Mesenchymal stem cell (in vitro differentiated cells and primary cell): Measurements from ENCODE around the gene ZNF407.

Source experiments
- DNase-seq: peaks from one replicate; pipeline ENCODE4 v3.0.0-alpha.2; 2013
- H2AFZ ChIP-seq: one replicate; pipeline ENCODE4 v1.6.1; 2013; ENCODE audit warnings: low read depth, mild to moderate bottlenecking, control low read depth, inconsistent platforms, low read length, moderate library complexity
- H2AK5ac ChIP-seq: 2 replicates; pipeline ENCODE4 v1.6.1; 2013; ENCODE audit warnings: low read length, moderate library complexity, mild to moderate bottlenecking, inconsistent platforms; ENCODE audit not compliant: severe bottlenecking
- H2BK120ac ChIP-seq: one replicate; pipeline ENCODE4 v1.6.1; 2013; ENCODE audit warnings: low read depth, mild to moderate bottlenecking, inconsistent platforms, low read length, moderate library complexity
- H2BK12ac ChIP-seq, 2 experiments: one replicate each; pipeline ENCODE4 v1.6.1; 2013; ENCODE audit warnings: inconsistent platforms in 2 of 2, low read length in 2 of 2, mild to moderate bottlenecking in 2 of 2, moderate library complexity in 2 of 2, control low read depth in 1 of 2
- H2BK15ac ChIP-seq: one replicate; pipeline ENCODE4 v1.6.1; 2013; ENCODE audit warnings: mild to moderate bottlenecking, low read depth, inconsistent platforms; ENCODE audit not compliant: poor library complexity, severe bottlenecking
- H2BK5ac ChIP-seq: 2 replicates; pipeline ENCODE4 v1.6.1; 2013; ENCODE audit warnings: low read depth, mild to moderate bottlenecking, low read length, control low read depth, inconsistent platforms; ENCODE audit not compliant: poor library complexity, severe bottlenecking
- H3K14ac ChIP-seq, 2 experiments: one replicate each; pipeline ENCODE4 v1.6.1; 2013; ENCODE audit warnings: inconsistent platforms in 2 of 2, low read length in 2 of 2, control low read depth in 1 of 2, mild to moderate bottlenecking in 1 of 2, moderate library complexity in 1 of 2
- H3K18ac ChIP-seq, 2 experiments: one replicate each; pipeline ENCODE4 v1.6.1; 2013; ENCODE audit warnings: inconsistent platforms in 2 of 2, low read length in 2 of 2, control low read depth in 1 of 2, low read depth in 1 of 2, mild to moderate bottlenecking in 1 of 2
- H3K23ac ChIP-seq, 2 experiments: one replicate each; pipeline ENCODE4 v1.6.1; 2013; ENCODE audit warnings: inconsistent platforms in 2 of 2, low read length in 2 of 2, mild to moderate bottlenecking in 2 of 2, moderate library complexity in 2 of 2, control low read depth in 1 of 2
- H3K27ac ChIP-seq: 2 replicates; pipeline ENCODE4 v1.5.1; 2013; ENCODE audit warnings: mild to moderate bottlenecking, moderate library complexity, low read length, control low read depth, inconsistent platforms; ENCODE audit not compliant: poor library complexity, severe bottlenecking
- H3K27me3 ChIP-seq, 2 experiments: 2 replicates each; pipeline versions ENCODE4 v1.6.1 to v1.7.0; 2013; ENCODE audit warnings: low read length in 2 of 2, mild to moderate bottlenecking in 2 of 2, moderate library complexity in 2 of 2, control low read depth in 1 of 2, inconsistent platforms in 1 of 2; ENCODE audit not compliant: control insufficient read depth in 1 of 2, insufficient read depth in 1 of 2
- H3K36me3 ChIP-seq, 2 experiments: 2 replicates each; pipeline versions ENCODE4 v1.6.1 to v1.7.0; 2013; ENCODE audit warnings: low read length in 2 of 2, control low read depth in 1 of 2, inconsistent platforms in 1 of 2, low read depth in 1 of 2, mild to moderate bottlenecking in 1 of 2; ENCODE audit not compliant: insufficient read depth in 2 of 2, control insufficient read depth in 1 of 2
- H3K4ac ChIP-seq, 2 experiments: one replicate each; pipeline ENCODE4 v1.6.1; 2013; ENCODE audit warnings: inconsistent platforms in 2 of 2, low read length in 2 of 2, mild to moderate bottlenecking in 2 of 2, moderate library complexity in 2 of 2, control low read depth in 1 of 2, low read depth in 1 of 2
- H3K4me1 ChIP-seq: 2 replicates; pipeline ENCODE4 v1.6.1; 2013; ENCODE audit warnings: low read depth, low read length, control low read depth; ENCODE audit not compliant: control insufficient read depth, insufficient read depth
- H3K4me2 ChIP-seq: 2 replicates; pipeline ENCODE4 v1.6.1; 2013; ENCODE audit warnings: low read length, mild to moderate bottlenecking, inconsistent platforms; ENCODE audit not compliant: poor library complexity, severe bottlenecking
- H3K4me3 ChIP-seq, 2 experiments: 2 replicates each; pipeline versions ENCODE4 v1.5.1 to v1.7.0; 2013; ENCODE audit warnings: low read length in 2 of 2, mild to moderate bottlenecking in 2 of 2, control low read depth in 1 of 2, low read depth in 1 of 2; ENCODE audit not compliant: insufficient read depth in 1 of 2
- H3K79me1 ChIP-seq: replicated peaks from 2 replicates; pipeline ENCODE4 v1.6.1; 2013; ENCODE audit warnings: mild to moderate bottlenecking, control low read depth, low read length, inconsistent platforms; ENCODE audit not compliant: poor library complexity, severe bottlenecking
- H3K9ac ChIP-seq: 2 replicates; pipeline ENCODE4 v1.7.0; 2013; ENCODE audit warnings: mild to moderate bottlenecking, low read length, moderate library complexity
- H3K9me3 ChIP-seq: 2 replicates; pipeline ENCODE4 v1.7.0; 2013; ENCODE audit warnings: mild to moderate bottlenecking, low read length; ENCODE audit not compliant: control insufficient read depth
- H4K8ac ChIP-seq: one replicate; pipeline ENCODE4 v1.6.1; 2013; ENCODE audit warnings: inconsistent platforms, mild to moderate bottlenecking, low read length, moderate library complexity
- H4K91ac ChIP-seq: one replicate; pipeline ENCODE4 v1.6.1; 2013; ENCODE audit warnings: mild to moderate bottlenecking, low read length, inconsistent platforms
- WGBS: methylation state at CpG from one replicate; pipeline ENCODE4 v1.1.7; 2013; ENCODE audit warnings: mixed read lengths; 5-methylcytosine and 5-hydroxymethylcytosine counted together

Gene ZNF407

DNA sequence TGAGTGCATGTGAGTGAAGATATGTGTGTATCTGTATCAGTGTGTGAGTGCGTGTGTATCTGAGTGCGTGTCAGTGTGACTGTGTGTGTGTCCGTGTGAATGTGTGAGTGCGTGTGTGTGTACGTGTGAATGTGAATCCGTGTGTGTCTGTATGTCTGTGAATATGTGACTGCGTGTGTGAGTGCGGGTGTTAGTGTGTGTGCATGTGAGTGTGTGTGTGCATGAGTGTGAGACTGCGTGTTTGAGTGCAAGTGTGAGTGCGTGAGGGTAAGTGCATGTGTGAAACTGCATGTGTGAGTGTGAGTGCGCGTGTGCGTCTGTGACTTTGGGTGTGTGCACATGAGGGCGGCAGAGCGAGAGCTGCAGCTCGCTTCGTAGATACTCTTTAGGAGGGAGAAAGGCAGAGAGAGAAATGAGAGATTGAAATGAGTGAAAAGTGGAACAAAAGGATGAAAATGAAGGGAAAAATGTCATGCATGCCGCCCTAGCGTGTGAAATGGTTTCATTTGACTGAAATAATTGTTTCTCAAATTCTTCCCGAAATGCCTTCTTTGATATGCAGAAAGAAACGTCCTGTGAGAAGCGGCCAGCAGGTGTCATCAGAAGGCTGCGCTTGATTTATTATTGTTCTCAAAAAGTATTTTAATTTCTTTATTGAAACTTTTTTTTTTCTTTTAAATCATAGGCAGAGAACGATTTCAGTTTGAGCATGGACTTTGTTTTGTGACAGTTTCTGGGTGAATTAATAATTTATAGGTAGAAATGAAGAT lies 25.6 kb downstream of the ZNF407 start:
- Histone ChIP-seq H2BK12ac (no peak overlapping the region), H2AFZ (no peak overlapping the region), H2BK5ac (no peak overlapping the region), H3K4me3 (no peak overlapping the region), H4K91ac (no peak overlapping the region), H2AK5ac (no peak overlapping the region), H3K4ac (no peak overlapping the region), H3K9me3 (no peaks in the 10 kb centered on the region), H3K4me1 (peaks cover 5% of the 10 kb centered on the region), H3K18ac (no peak overlapping the region), H3K36me3 (no peaks in the 10 kb centered on the region), H3K23ac (no peak overlapping the region), H3K4me2 (no peak overlapping the region), H3K14ac (peak overlapping the region in 1 of 2 experiments; percentile 95), H4K8ac (peak overlapping the region; percentile 12), H2BK15ac (no peak overlapping the region), H3K79me1 (peaks cover 39% of the 10 kb centered on the region), H3K27ac (no peak overlapping the region), H3K27me3 (no peaks in the 10 kb centered on the region), H2BK120ac (no peak overlapping the region), H3K9ac (no peak overlapping the region)
- WGBS = 83% methylated on average over 23 of the region's 24 CpGs
- DNase-seq = peak; percentile 23

DNA sequence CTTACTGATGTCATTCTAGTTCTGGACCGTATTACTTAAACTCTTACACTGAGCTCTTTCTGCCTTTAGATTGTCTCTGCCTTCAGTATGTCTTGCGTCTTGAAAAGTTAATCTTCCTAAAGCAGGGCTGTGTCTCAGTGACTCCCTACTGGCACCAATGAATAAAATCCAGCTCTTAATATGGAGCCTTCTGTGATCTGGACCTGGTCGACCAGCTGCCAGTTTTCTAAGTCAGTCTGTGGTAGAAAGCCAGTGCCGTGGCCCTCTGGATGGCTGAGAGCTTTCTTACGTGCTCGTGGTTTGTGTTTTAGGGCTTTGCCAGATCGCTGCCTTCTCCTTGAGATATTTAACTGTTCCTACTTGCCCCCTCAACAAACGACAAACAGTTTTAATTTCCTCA lies 26.8 kb downstream of the ZNF407 start:
- no peak for DNase-seq
- H2BK5ac ChIP-seq = no peak overlapping the region
- H2BK120ac ChIP-seq = no peak overlapping the region
- H3K9me3 ChIP-seq = no peaks in the 10 kb centered on the region
- H2BK12ac ChIP-seq = no peak overlapping the region
- no peak overlapping the region for H3K4me2 ChIP-seq
- 97% methylated on average over 8 of the region's 8 CpGs for WGBS
- no peak overlapping the region for H3K27ac ChIP-seq
- no peaks in the 10 kb centered on the region for H3K36me3 ChIP-seq
- no peak overlapping the region for H2BK15ac ChIP-seq
- no peak overlapping the region for H3K18ac ChIP-seq
- H3K4ac ChIP-seq = no peak overlapping the region
- H3K27me3 ChIP-seq = no peaks in the 10 kb centered on the region
- H4K91ac ChIP-seq = no peak overlapping the region
- no peak overlapping the region for H3K14ac ChIP-seq
- H3K4me3 ChIP-seq = no peak overlapping the region
- no peak overlapping the region for H3K9ac ChIP-seq
- no peak overlapping the region for H2AFZ ChIP-seq
- peaks cover 5% of the 10 kb centered on the region for H3K4me1 ChIP-seq
- H3K79me1 ChIP-seq = peaks cover 43% of the 10 kb centered on the region
- no peak overlapping the region for H2AK5ac ChIP-seq
- no peak overlapping the region for H3K23ac ChIP-seq
- H4K8ac ChIP-seq = no peak overlapping the region

DNA sequence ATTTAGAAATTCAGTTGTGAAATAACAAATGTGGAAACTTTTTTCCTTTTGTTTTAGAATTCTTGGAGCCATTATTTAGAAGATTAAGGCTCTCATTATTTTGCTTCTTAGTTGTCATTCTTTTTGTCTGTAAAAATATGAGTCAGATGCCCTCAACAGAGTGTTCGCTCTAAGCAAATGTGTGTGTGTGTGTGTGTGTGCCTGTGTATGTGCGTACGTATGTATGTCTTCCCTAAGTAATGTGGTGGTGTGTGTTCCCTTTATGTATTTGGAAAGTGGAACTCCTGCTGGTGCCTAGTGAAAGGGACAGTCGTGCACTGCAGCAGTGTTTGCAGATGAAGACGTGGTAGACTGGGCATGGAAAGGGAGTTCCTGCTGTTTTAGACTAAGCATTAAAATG lies 27.5 kb downstream of the ZNF407 start:
- no peak overlapping the region for H2BK120ac ChIP-seq
- H3K4me3 ChIP-seq = no peak overlapping the region
- peaks cover 5% of the 10 kb centered on the region for H3K4me1 ChIP-seq
- no peak overlapping the region for H2AK5ac ChIP-seq
- WGBS = 94% methylated on average over 5 of the region's 5 CpGs
- no peak overlapping the region for H2AFZ ChIP-seq
- H2BK5ac ChIP-seq = no peak overlapping the region
- peaks cover 43% of the 10 kb centered on the region for H3K79me1 ChIP-seq
- no peaks in the 10 kb centered on the region for H3K9me3 ChIP-seq
- no peak overlapping the region for H3K23ac ChIP-seq
- H2BK12ac ChIP-seq = no peak overlapping the region
- no peak overlapping the region for H3K9ac ChIP-seq
- no peak overlapping the region for H4K8ac ChIP-seq
- no peak overlapping the region for H3K4ac ChIP-seq
- H3K4me2 ChIP-seq = no peak overlapping the region
- no peak overlapping the region for H3K14ac ChIP-seq
- no peak overlapping the region for H3K18ac ChIP-seq
- peak; percentile 19 for DNase-seq
- no peak overlapping the region for H4K91ac ChIP-seq
- no peak overlapping the region for H2BK15ac ChIP-seq
- no peak overlapping the region for H3K27ac ChIP-seq
- no peaks in the 10 kb centered on the region for H3K27me3 ChIP-seq
- H3K36me3 ChIP-seq = no peaks in the 10 kb centered on the region

DNA sequence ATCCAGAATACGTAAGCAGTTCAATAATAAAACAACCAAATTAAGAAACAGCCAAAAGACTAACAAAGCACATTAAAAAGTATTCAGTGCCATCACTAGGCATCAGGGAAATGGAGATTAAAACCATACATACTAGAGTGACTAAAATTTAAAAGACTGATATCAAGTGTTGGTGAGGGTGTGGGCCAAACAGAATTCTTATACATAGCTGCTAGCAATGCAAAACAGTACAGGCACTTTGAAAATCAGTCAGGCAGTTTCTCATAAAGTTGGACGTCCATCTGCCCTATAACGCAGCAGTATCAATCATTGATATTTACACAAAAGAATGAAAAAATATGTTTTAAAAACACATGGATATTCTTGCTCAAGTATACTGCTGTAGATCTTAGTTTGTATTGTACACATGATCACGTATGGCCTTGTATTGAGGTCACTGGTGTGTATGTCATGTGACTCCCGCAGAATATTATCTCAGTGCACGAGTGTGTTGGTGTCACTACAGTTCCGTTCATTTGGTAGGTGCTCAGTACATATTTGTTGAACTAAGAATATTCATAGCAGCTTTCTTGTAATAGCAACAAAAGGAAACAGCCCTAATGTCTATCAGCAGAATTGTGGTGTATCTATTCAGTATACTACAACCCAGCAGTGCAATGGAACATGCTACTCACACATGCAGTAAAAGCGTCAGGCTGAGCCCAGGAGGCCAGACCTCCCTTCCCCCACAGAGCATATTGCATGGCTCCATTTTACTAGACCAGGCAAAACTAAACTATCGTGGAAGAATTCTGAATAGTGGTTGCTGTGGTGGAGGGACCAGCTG lies 28.6 kb downstream of the ZNF407 start:
- Histone ChIP-seq H3K79me1 (peaks cover 40% of the 10 kb centered on the region), H3K9me3 (no peaks in the 10 kb centered on the region), H3K27ac (no peak overlapping the region), H2AFZ (no peak overlapping the region), H3K9ac (no peak overlapping the region), H2BK15ac (no peak overlapping the region), H2BK120ac (no peak overlapping the region), H3K27me3 (no peaks in the 10 kb centered on the region), H3K36me3 (peaks cover 0 to under 1% of the 10 kb centered on the region in 2 experiments), H3K14ac (peak overlapping the region in 1 of 2 experiments; percentile 56), H2BK12ac (peak overlapping the region in 1 of 2 experiments; percentile 51), H3K4me3 (no peak overlapping the region), H2AK5ac (no peak overlapping the region), H3K4ac (no peak overlapping the region), H3K4me2 (no peak overlapping the region), H4K91ac (no peak overlapping the region), H3K23ac (no peak overlapping the region), H3K18ac (peak overlapping the region in 1 of 2 experiments; percentile 54), H2BK5ac (no peak overlapping the region), H4K8ac (no peak overlapping the region), H3K4me1 (peaks cover 5% of the 10 kb centered on the region)
- 94% methylated on average over 6 of the region's 9 CpGs for WGBS
- no peak for DNase-seq
